ENCODE results near the gene NDUFB7. TPM values are rescaled to one million over a fixed set of nuclear protein-coding genes. Genes with fewer than 3 reads are reported as not detected.

NDUFB7 gene
- total and polyA plus RNA-seq, 2 experiments from 2014 or later: 289 to 463 TPM

GRCh38 chr19:14575428-14575980, 3.6 kb upstream of the NDUFB7 start:
- Histone ChIP-seq H4K20me1 (replicated peaks; ENCODE audit: insufficient read depth) (no peaks in the 10 kb centered on the region; the same call in 1 of the 2 replicates), H3K27ac (ENCODE audit: low read depth) (no peak overlapping the region), H3K4me1 (ENCODE audit: insufficient read depth) (no peaks in the 10 kb centered on the region; the same call in 1 of the 2 replicates), H3K27me3 (ENCODE audit: insufficient read depth) (no peaks in the 10 kb centered on the region), H3K79me2 (replicated peaks; ENCODE audit: insufficient read depth) (peaks cover 9% of the 10 kb centered on the region), H3K4me2 (no peak overlapping the region), H3K9me2 (ENCODE audit: insufficient read depth) (no peaks in the 10 kb centered on the region), H2AFZ (no peak overlapping the region), H3F3A (replicated peaks; ENCODE audit: low read depth) (0 out of 2 replicates have a peak, but pooled peaks cover 10% of the 10 kb centered on the region), H3K4me3 (no peak overlapping the region), H3K36me3 (ENCODE audit: insufficient read depth) (no peaks in the 10 kb centered on the region)
- peaks cover 7% of the 10 kb centered on the region for H3K9me3 Mint-ChIP-seq
- peaks cover 7% of the 10 kb centered on the region for H3K27me3 Mint-ChIP-seq (ENCODE audit: insufficient read depth, low read depth, poor library complexity)
- TF ChIP-seq ZNF114 (CRISPR knock-in tag; IDR thresholded peaks at IDR 0.05) (no peak), STAT1 (IDR thresholded peaks at IDR 0.05; ENCODE audit: unreplicated experiment) (no peak), NANOG (IDR thresholded peaks at IDR 0.05; ENCODE audit: borderline replicate concordance) (no peak), CTCF (conservative IDR thresholded peaks at IDR 0.05; ENCODE audit: low read depth in 2 of 2) (no peak), EZH2 (IDR thresholded peaks at IDR 0.05; ENCODE audit: low read depth, unreplicated experiment) (no peak), REST (IDR thresholded peaks at IDR 0.05; ENCODE audit: unreplicated experiment) (no peak), POLR2AphosphoS5 (IDR thresholded peaks at IDR 0.05; ENCODE audit: low read depth) (no peak), EZH2phosphoT487 (IDR thresholded peaks at IDR 0.05; ENCODE audit: unreplicated experiment) (no peak), JUNB (IDR thresholded peaks at IDR 0.05; ENCODE audit: unreplicated experiment) (no peak), ZNF462 (CRISPR knock-in tag; IDR thresholded peaks at IDR 0.05) (no peak), CREB1 (CRISPR knock-in tag; IDR thresholded peaks at IDR 0.05; ENCODE audit: low read depth) (no peak), ZNF331 (CRISPR knock-in tag; IDR thresholded peaks at IDR 0.05; ENCODE audit: low read depth) (no peak), ETS1 (IDR thresholded peaks at IDR 0.05) (no peak)
- ATAC-seq: no peak
- no peaks in the 10 kb centered on the region for H3K36me3 Mint-ChIP-seq (ENCODE audit: low read depth)
- H3K4me1 Mint-ChIP-seq: peaks cover 3% of the 10 kb centered on the region; the same call in 1 of the 3 replicates
- DNase-seq (ENCODE audit: low spot score): no peak
- H3K27ac Mint-ChIP-seq: no peak overlapping the region
- no peak overlapping the region for H3K4me3 Mint-ChIP-seq

All from GM23338 (cell line).